Measurements from ENCODE around the gene CSGALNACT2.

GRCh38 chr10:43198682-43199005, 60.4 kb downstream of the CSGALNACT2 start:
- no peak for TF ChIP-seq POLR2A (IDR thresholded peaks at IDR 0.05; ENCODE audit: extremely low read depth, insufficient read length)
- TF ChIP-seq CTCF (IDR thresholded peaks at IDR 0.05; ENCODE audit: low read depth, low read length) = no peak

Measured in NB4 (cell line).